C1 segment of cervical spinal cord (tissue), 14 donors: Measurements from ENCODE around the gene GOLGA6C.
"Not testable (repeated sequence)": the region's sequence is repeated elsewhere in the genome, so short reads cannot be mapped to it uniquely, and the experiment has no call there.

Experiments used
- DNase-seq, 14 donors: peaks; one replicate each; lab custom pipeline; 2025; lab: John Stamatoyannopoulos, UW

The GOLGA6C gene

GRCh38 chr15:75227112-75227511 is 31.0 kb upstream of the GOLGA6C start:
- DNase-seq, result not testable (repeated sequence)

DNA sequence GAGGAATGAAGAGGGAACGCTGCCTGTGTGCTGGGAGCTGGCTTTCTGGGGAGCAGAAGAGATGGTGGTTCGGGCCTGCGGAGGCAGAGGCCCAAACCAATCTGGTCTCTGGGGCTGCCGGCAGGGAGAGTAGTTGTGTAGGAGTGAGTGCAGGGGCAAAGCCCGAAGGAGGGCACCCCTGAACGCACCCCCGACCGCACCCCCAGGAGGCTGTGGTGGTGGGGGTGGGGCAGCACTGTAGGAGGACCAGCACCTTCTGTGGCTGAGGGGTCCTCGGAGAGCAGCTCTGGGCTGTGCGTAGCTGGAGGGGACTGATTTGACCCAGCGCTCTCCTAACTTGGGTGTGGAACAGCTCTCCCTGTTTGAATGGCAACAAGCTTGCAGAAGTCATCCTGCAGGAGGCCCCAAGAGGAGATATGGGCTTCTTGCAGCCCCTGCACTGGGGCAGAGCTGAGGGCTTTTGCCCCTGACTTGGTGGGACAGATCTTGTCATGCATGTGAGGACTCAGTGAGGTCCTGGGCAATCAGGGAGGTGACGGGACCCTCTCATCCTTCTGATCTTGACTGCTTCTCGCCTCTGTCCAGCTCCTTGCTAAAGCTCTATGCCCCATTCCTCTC is 30.4 kb upstream of the GOLGA6C start:
- DNase-seq, result no peak

DNA sequence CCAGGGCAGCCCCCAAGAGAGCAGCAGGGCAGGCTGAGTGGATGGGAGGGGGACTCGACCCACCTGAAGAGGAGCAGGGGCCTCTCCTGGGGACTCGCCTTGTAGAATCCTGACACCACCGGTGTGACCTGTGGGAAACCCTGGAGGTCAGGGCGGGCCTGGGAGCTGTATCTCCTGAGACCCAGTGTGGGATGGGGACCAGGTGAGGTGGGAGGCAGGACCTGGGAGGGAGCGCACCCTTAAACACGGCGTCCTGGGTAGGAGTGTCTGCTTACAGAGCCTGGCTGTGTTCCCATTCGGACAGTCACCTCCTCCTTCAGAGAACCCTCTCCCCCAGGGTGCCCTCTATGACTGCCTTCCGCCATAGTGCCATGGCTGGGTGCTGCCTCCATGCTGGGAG is 29.3 kb upstream of the GOLGA6C start:
- no peak for DNase-seq

DNA sequence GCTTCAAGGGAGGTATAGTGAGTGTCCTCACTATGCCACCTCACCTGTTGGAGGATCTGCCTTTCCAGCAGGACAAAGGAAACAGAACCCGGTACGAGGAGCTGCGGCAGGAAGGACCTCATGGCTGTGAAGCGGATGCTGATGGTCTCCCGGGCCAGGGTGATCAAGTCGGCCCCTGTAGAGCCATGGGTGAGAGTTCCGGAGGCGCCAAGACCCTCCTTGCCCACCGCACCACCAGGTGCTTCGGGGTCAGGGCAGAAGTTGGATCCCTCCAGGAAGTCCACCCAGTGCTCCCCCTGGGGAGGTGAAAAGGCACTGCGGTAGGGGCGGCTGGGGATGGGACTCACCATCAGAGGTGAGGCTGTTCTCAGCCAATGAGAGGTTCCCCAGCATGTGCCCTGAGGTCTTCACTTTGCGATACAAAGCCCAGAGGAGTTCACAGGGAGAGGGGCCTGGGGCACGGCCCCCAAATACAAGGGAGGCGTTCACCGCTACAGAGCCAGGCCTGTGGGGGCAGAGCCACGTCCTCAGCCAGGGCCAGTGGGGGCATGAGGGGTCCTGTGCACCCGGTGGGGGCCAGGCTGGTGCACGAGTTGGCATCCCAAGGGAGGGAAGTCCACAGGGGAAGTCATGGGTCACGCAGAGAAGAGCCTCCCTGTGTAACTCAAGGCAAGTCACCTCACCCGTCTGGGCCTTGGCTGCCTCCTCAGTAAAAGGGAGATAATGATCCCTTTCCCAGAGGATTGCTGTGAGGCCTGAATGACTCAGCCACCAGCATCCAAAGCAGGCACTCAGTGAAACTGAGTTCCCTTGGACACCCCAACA is 28.7 kb upstream of the GOLGA6C start:
- DNase-seq, result no peak

- no peak for DNase-seq
These were observed 28.2 kb upstream of the GOLGA6C start for GRCh38 chr15:75230016-75230343.

- DNase-seq, result no peak
These were observed 27.4 kb upstream of the GOLGA6C start for GRCh38 chr15:75230551-75231371.

- DNase-seq, result no peak
These were observed 26.3 kb upstream of the GOLGA6C start for GRCh38 chr15:75231836-75232235.

DNA sequence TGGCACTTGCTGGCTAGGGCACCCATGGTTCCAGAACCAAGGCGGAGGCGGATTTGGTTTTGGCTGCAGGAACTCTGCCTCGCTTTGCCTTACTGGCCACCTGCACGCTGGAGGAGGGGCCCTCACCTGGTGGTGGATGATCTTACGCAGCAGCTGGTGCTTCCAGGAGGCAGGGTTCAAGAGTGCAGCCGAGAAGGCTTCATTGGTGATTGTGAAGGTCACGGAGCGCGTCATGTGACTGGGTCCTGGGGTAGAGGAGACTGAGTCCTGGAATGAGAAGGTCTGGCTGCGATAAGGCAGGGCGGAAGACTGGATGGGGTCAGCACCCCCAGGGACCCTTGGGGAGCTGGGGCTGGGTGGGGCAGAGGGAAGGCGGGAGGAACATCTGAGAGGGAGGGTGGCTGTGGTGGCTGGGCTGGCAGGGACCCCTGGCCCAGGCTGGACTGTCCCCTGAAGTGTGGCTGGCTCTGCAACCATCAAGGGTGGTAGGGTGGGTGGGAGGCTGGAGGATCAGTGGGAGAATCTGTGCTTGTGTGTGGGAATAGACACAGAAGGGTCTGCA is 25.8 kb upstream of the GOLGA6C start:
- no peak for DNase-seq

GRCh38 chr15:75232826-75233503 is 25.2 kb upstream of the GOLGA6C start:
- DNase-seq, result no peak

- DNase-seq, result no peak
These were observed 24.5 kb upstream of the GOLGA6C start for GRCh38 chr15:75233504-75234190.

GRCh38 chr15:75234191-75234810 is 23.8 kb upstream of the GOLGA6C start:
- DNase-seq, result no peak

GRCh38 chr15:75235051-75235673 is 23.0 kb upstream of the GOLGA6C start:
- no peak for DNase-seq

GRCh38 chr15:75235760-75236729 is 22.1 kb upstream of the GOLGA6C start:
- DNase-seq, result no peak

DNA sequence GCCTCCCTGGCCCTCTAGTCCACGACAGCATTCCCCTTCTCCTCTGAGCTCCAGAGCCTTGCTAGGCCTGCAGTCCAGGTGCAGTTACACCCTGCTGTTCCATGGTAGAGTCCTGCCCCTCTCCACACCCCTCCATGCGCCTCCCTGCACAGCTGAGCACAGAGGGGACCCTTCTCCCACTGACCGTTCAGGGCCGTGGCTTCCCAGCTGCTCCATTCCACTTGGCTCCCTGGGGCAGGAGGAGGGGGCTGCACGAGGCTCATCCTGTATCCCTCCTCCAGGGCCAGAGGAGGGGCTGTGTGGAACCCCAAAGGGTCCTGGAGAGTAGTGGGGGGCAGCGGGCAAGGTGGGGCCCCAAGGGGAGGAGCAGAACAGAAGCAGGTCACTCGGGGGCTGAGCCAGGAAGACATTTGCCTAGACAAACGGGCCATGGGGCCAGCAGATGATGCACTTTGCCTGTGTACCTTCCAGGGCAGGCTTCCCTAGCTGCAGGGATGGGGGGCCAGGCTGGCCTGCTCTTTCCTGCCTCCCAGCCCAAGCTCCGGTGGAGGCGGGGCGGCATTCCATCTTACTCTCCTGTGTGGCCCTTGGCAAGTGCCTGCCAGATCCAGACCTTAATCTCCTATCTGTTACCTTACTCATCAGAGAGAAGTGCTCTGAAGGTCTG is 20.7 kb upstream of the GOLGA6C start:
- no peak for DNase-seq

DNA sequence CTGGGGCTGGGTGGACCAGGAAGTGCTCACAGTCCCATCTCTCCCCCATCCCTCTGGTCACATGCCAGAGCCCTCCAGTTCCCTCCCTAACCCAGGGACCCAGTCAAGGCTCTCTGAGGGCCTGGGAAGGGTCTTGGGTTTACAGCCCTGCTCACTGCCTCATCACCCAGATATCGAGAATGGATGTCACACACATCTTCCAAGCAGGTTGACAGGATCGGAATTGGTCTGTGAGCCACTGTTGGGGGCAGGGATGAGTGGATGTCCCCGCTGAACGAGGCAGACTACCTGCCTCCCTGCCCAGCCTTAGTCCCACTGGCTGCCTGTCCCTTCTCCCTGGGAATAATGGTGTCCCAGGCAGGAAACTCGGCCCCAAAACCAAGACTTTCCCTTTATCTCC is 20.0 kb upstream of the GOLGA6C start:
- no peak for DNase-seq

- not testable (repeated sequence) for DNase-seq
These were observed 12.4 kb upstream of the GOLGA6C start for GRCh38 chr15:75245741-75246140.

DNA sequence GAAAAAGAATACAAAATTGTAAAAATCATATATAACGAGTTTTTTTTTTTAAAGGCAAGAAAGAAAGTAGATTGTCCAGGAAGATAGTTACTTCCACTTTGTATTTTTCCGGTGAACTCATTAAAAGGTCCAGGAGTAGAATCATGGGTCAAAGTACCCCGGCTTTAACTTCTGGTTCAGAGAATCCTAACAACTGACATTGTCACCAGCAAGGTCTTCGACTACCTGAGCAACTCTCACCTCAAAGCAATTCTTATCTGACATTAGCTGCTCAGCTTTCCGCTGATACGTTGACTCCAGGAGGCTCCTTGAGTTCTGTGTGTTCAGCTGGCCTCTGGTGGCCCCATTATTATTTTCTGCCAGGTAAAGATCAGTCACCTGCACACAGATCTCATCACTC is 9.1 kb upstream of the GOLGA6C start:
- DNase-seq, result not testable (repeated sequence)

DNA sequence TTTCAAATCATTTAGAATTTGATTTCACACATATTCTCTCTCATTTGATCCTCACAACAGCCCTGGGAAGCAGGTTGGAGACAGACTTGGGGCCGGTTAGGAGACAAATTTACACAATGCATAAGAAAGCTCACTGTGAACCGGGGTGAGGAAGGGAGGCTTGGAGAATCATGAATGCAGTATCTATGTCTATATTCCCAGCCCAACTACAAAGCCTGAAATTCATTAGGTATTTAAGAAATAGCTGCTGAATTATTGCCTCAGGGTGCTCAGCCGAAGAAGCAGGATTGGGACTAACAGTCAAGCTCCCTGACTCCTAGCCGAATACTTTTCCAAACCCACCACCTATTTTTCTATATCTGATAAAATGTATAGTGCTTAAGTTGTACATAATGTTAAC is 8.4 kb upstream of the GOLGA6C start:
- no peak for DNase-seq
